ENCODE results near the gene RASIP1.

RASIP1 gene

GRCh38 chr19:48746110-48746509 lies 5.7 kb upstream of the RASIP1 start:
- H3K36me3 Mint-ChIP-seq (ENCODE audit: low read depth): no peaks in the 10 kb centered on the region
- peaks cover 19% of the 10 kb centered on the region for H3K27me3 Mint-ChIP-seq
- no peaks in the 10 kb centered on the region for H3K9me3 Mint-ChIP-seq
- H3K4me3 Mint-ChIP-seq: peak overlapping the region; percentile 21
- H3K27ac Mint-ChIP-seq: peak overlapping the region; percentile 48
- peaks cover 12% of the 10 kb centered on the region for H3K4me1 Mint-ChIP-seq (ENCODE audit: low read depth)

GRCh38 chr19:48745208-48745995 lies 5.0 kb upstream of the RASIP1 start:
- no peaks in the 10 kb centered on the region for H3K9me3 Mint-ChIP-seq
- no peaks in the 10 kb centered on the region for H3K36me3 Mint-ChIP-seq (ENCODE audit: low read depth)
- H3K27ac Mint-ChIP-seq: no peak overlapping the region
- H3K4me3 Mint-ChIP-seq: no peak overlapping the region
- H3K27me3 Mint-ChIP-seq: peaks cover 19% of the 10 kb centered on the region
- H3K4me1 Mint-ChIP-seq (ENCODE audit: low read depth): peaks cover 16% of the 10 kb centered on the region

GRCh38 chr19:48742096-48742495 lies 1.7 kb upstream of the RASIP1 start:
- H3K27me3 Mint-ChIP-seq: peaks cover 22% of the 10 kb centered on the region
- no peak overlapping the region for H3K4me3 Mint-ChIP-seq
- H3K4me1 Mint-ChIP-seq (ENCODE audit: low read depth): peaks cover 20% of the 10 kb centered on the region
- H3K9me3 Mint-ChIP-seq: no peaks in the 10 kb centered on the region
- no peaks in the 10 kb centered on the region for H3K36me3 Mint-ChIP-seq (ENCODE audit: low read depth)
- no peak overlapping the region for H3K27ac Mint-ChIP-seq

DNA sequence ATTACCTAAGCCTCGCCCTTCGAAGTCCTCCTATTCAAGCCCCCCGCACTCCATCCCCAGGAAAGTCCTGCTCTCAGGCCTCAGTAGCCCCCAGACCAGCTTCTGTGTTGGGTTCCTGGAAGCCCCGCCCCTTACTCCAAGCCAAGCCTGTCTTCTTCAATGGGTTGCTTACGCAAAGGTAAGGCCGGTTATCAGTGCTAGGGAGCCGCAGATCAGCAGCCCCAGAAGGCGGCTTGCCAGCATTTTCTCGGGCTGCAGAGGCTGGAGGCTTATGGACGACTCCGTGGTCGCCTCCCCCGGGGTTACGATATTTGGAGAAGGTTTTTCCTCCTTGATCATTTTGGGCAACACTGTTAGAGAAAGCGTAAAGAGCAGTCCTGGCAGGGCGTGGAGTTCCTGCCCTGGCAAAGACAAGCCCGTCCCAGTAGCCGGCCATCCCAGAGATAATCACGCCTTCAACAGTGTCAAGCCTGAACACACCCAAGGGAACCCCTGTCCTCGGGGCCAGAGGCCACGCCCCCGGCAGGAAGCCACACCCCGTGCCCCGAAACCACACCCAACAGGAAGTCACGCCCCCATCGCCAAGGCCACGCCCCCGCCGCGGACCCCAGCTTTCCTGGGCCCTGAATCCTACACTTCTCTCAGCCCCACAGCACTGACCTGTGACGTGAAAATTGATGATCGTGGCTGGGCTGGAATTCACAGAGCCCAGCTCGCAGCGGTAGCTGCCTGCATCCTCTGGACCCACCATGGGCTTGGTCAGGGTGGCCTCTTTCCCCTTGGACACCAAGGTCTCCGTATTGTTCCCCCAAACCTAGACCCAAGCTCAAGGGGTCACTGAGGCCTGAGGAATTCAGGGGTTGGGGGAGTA lies 954 bp upstream of the RASIP1 start:
- Mint-ChIP-seq H3K4me3 (no peak overlapping the region), H3K9me3 (no peaks in the 10 kb centered on the region), H3K36me3 (ENCODE audit: low read depth) (no peaks in the 10 kb centered on the region), H3K27ac (no peak overlapping the region), H3K27me3 (peaks cover 19% of the 10 kb centered on the region), H3K4me1 (ENCODE audit: low read depth) (peaks cover 15% of the 10 kb centered on the region)

GRCh38 chr19:48739404-48740163 lies 826 bp downstream of the RASIP1 start:
- H3K4me1 Mint-ChIP-seq (ENCODE audit: low read depth): peaks cover 11% of the 10 kb centered on the region

DNA sequence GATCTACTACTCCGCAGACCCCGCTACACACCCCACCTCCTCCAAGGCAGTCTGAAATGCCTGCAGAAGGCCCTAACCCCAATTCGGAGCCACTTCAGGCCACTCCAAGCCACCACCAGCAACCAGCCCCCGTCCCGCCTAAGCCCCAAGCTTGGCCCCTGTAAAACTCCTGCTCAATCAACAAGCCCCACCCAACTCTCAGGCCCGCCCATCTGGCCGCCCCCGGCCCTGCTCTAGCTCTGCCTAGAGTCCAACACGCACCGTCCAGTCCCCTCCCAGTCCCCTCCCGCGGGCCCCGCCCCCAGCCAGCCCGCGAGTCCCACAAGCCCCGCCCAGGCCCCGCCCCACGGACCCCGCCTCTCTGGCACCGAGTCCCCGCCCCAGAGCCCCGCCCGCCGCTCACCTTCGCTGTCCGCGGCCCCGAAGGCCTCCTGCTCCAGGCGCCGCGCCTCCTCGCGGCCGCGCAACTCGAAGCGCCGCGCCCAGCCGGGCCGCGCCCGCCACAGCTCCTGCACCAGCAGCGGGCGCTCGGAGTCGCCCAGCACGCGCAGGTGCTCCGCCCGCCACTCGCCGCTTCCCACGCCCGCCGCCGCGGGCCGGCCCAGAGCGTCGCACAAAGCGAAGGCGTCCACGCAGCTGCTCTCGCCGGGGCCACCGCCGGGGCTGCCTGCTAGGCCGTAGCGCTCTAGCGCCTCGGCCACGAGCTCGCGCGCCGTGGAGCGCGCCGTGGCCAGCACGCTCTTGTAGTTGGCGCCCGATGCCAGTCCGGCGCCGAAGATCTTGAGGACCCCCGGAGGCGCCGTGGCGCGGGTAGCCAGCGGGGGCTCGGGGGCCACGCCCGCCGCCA lies 1.6 kb downstream of the RASIP1 start:
- Mint-ChIP-seq H3K4me1 (ENCODE audit: low read depth) (peaks cover 11% of the 10 kb centered on the region), H3K4me3 (peak overlapping the region; percentile 54), H3K27me3 (peaks cover 9% of the 10 kb centered on the region), H3K27ac (no peak overlapping the region), H3K36me3 (ENCODE audit: low read depth) (no peaks in the 10 kb centered on the region), H3K9me3 (no peaks in the 10 kb centered on the region)

More at GRCh38 chr19:48739404-48740163, 826 bp downstream of the RASIP1 start:
- Mint-ChIP-seq H3K36me3 (ENCODE audit: low read depth) (no peaks in the 10 kb centered on the region), H3K27ac (no peak overlapping the region), H3K4me3 (no peak overlapping the region), H3K9me3 (no peaks in the 10 kb centered on the region), H3K27me3 (peaks cover 9% of the 10 kb centered on the region)

DNA sequence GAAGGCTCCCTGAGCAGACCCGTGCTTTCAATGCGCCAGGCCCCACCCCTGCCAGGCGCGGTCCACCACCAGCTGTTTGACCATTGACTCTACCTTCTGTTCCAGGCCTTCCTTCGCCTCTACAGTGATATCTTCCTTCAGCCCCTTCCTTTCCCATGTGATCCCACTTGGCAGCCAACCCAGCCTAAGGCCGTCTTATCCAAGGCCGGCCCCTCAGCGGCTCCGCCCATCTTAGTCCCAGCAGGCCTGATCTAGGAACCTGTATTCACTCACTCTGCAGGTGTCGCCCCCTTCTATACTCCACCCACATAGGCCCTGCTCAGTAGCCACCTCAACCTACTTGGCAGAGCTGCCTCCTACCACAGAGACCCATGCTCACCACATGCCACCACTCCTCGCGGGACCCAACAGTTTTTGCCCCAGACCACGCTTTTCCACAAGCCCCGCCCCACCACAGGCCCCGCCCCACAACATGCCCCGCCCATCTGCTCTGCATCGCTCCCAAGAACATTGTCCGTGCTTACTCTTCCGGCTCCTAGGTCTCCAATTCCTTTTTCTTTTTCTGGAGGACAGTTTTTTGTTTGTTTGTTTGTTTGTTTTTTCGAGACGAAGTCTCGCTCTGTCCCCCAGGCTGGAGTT lies 2.9 kb downstream of the RASIP1 start:
- H3K9me3 Mint-ChIP-seq: no peaks in the 10 kb centered on the region
- H3K36me3 Mint-ChIP-seq (ENCODE audit: low read depth): no peaks in the 10 kb centered on the region

DNA sequence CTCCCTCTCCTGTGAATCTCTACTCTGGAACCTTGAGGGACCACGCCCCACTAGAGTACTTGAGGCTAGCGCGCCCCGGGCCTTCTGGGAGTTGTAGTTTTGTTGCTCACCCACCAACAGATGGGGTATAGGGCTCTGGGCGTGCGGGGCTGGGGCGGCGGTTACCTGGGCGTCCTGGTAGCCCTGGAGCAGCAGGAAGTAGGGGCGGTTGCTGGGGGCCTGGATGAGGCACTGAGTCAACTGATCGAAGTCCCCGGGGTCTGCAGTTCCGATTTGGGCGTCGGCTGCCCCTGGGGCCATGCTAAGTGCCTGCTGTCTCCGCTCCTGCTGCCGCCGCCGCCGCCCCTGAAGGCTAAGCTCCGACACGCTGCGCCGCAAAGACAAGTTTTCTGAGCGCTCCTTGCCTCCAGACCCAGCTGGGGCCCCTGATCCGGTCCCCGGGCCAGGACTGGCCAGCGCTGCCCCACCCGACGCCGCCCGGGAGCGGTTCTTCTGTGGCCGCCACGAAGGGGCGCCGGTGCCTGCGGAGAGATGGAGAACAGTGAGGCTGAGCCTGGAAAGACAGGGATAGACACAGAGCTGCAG lies 5.3 kb downstream of the RASIP1 start:
- no peak overlapping the region for H3K4me3 Mint-ChIP-seq
- no peak overlapping the region for H3K27ac Mint-ChIP-seq
- no peaks in the 10 kb centered on the region for H3K36me3 Mint-ChIP-seq (ENCODE audit: low read depth)
- H3K9me3 Mint-ChIP-seq: no peaks in the 10 kb centered on the region
- peaks cover 4% of the 10 kb centered on the region for H3K4me1 Mint-ChIP-seq (ENCODE audit: low read depth)
- peaks cover 3% of the 10 kb centered on the region for H3K27me3 Mint-ChIP-seq

More for the DNA sequence above, 2.9 kb downstream of the RASIP1 start:
- Mint-ChIP-seq H3K4me1 (ENCODE audit: low read depth) (peaks cover 11% of the 10 kb centered on the region), H3K27ac (no peak overlapping the region), H3K4me3 (no peak overlapping the region), H3K27me3 (peaks cover 9% of the 10 kb centered on the region)

DNA sequence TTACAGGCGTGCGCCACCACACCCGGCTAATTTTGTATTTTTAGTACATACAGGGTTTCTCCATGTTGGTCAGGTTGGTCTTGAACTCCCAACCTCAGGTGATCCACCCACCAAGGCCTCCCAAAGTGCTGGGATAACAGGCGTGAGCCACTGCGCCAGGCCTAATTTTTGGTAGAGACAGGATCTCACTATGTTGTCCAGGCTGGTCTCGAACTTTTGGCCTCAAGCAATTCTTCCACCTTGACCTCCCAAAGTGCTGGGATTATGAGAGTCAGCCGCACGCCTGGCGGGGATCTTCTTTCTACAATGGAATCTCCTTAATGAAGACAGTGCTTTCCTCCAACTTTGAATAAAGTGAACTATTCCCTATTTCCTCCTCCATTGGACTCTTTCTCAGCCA lies 5.8 kb downstream of the RASIP1 start:
- Mint-ChIP-seq H3K36me3 (ENCODE audit: low read depth) (no peaks in the 10 kb centered on the region), H3K27me3 (no peaks in the 10 kb centered on the region), H3K4me1 (ENCODE audit: low read depth) (peaks cover 4% of the 10 kb centered on the region), H3K27ac (no peak overlapping the region), H3K4me3 (no peak overlapping the region), H3K9me3 (no peaks in the 10 kb centered on the region)

GRCh38 chr19:48731452-48731851 lies 9.0 kb downstream of the RASIP1 start:
- peaks cover 5% of the 10 kb centered on the region for H3K4me1 Mint-ChIP-seq (ENCODE audit: low read depth)
- no peak overlapping the region for H3K27ac Mint-ChIP-seq
- peaks cover 2% of the 10 kb centered on the region for H3K9me3 Mint-ChIP-seq
- no peak overlapping the region for H3K4me3 Mint-ChIP-seq
- H3K27me3 Mint-ChIP-seq: no peaks in the 10 kb centered on the region
- peaks cover 2% of the 10 kb centered on the region for H3K36me3 Mint-ChIP-seq (ENCODE audit: low read depth)

DNA sequence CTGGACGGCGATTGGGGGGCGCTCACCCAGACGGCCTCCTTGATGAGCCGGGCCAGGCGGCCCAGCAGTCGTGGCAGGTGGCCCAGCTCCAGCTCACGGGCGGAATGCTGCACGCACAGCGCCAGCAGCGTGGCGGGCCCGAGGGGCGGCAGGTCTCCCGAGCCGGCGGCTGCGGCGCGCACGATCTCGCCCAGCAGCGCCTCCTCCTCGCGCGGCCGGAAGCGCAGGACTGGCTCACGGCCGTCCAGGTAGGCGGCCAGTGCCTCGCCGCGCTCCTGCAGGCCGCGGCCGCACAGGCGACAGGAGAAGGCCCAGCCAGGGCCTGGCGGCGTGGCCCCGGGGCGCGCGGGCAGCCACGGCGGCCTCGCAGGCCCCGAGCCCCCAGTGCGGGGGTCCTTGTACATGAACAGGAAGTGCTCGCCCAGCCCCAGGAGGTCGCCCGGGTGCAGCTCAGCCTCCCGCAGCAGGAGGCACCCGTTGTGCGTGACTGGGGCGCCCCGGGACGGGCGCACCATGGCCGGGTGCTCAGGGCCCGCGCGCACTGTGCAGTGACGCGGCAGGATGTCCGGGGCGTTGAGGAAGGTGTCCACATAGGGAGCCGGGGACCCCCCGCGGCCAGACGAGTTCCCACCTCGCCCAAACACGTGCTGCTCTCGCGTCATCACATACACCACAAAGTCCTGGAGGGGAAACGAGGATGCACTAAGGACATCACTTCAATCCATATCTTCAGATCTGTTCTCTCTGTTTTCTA lies 11.3 kb downstream of the RASIP1 start:
- H3K4me1 Mint-ChIP-seq (ENCODE audit: low read depth): peaks cover 19% of the 10 kb centered on the region
- peaks cover 14% of the 10 kb centered on the region for H3K9me3 Mint-ChIP-seq
- H3K36me3 Mint-ChIP-seq (ENCODE audit: low read depth): peaks cover 15% of the 10 kb centered on the region
- no peak overlapping the region for H3K4me3 Mint-ChIP-seq
- H3K27me3 Mint-ChIP-seq: no peaks in the 10 kb centered on the region
- H3K27ac Mint-ChIP-seq: no peak overlapping the region

- peaks cover 15% of the 10 kb centered on the region for H3K36me3 Mint-ChIP-seq (ENCODE audit: low read depth)
- peaks cover 14% of the 10 kb centered on the region for H3K9me3 Mint-ChIP-seq
- H3K4me1 Mint-ChIP-seq (ENCODE audit: low read depth): peaks cover 19% of the 10 kb centered on the region
- peak overlapping the region; percentile 1 for H3K4me3 Mint-ChIP-seq
- H3K27me3 Mint-ChIP-seq: no peaks in the 10 kb centered on the region
- peak overlapping the region; percentile 33 for H3K27ac Mint-ChIP-seq
Measured at GRCh38 chr19:48726556-48726955, 13.9 kb downstream of the RASIP1 start.

All from stimulated activated naive CD8-positive, alpha-beta T cell treated with anti-CD3 and anti-CD28 coated beads, Interleukin-15, Interleukin-2, amounts not matched to agents 100 ng/mL and 50 ng/mL, for 24 hours (primary cell).